Lung (tissue), 12 donors: ENCODE results near the gene TMX1. TPM values are rescaled to one million over a fixed set of nuclear protein-coding genes. Genes with fewer than 3 reads are reported as not detected.

Source experiments
- ATAC-seq: fragments of 200-7000 bp; cut with Tn5 transposase; one replicate; pipeline ENCODE4 v1.9.1; 2020; ENCODE audit warnings: moderate number of reproducible peaks; ENCODE audit not compliant: insufficient read depth, low FRiP score
- DNase-seq, 3 donors: peaks; one replicate each; pipeline ENCODE4 v3.0.0-alpha.2; 2013 to 2017
- H3K27ac ChIP-seq, 2 donors: one replicate each; pipeline ENCODE4 v1.5.1; 2013; ENCODE audit warnings: mild to moderate bottlenecking in 2 of 2, moderate library complexity in 2 of 2, control low read depth in 1 of 2, inconsistent platforms in 1 of 2, low read depth in 1 of 2, low read length in 1 of 2
- H3K27me3 ChIP-seq, 3 donors: one replicate each; pipeline ENCODE4 v1.5.1; 2013; ENCODE audit warnings: low read length in 2 of 3; ENCODE audit not compliant: control insufficient read depth in 3 of 3, insufficient read depth in 3 of 3
- H3K36me3 ChIP-seq, 4 donors: one replicate each; pipeline ENCODE4 v1.5.1; 2013; ENCODE audit warnings: low read length in 4 of 4, mild to moderate bottlenecking in 1 of 4, moderate library complexity in 1 of 4; ENCODE audit not compliant: control insufficient read depth in 4 of 4, insufficient read depth in 4 of 4
- H3K4me1 ChIP-seq, 5 donors: one replicate each; pipeline ENCODE4 v1.5.1; 2013; ENCODE audit warnings: low read length in 5 of 5, mild to moderate bottlenecking in 2 of 5, moderate library complexity in 1 of 5; ENCODE audit not compliant: control insufficient read depth in 5 of 5, insufficient read depth in 5 of 5
- H3K4me3 ChIP-seq: one replicate; pipeline ENCODE4 v1.5.1; 2013; ENCODE audit warnings: mild to moderate bottlenecking, control low read depth, moderate library complexity
- H3K9ac ChIP-seq, 2 donors: one replicate each; pipeline ENCODE4 v1.5.1; 2013; ENCODE audit warnings: low read length in 2 of 2, control low read depth in 1 of 2; ENCODE audit not compliant: insufficient read depth in 1 of 2
- H3K9me3 ChIP-seq, 4 donors: one replicate each; pipeline ENCODE4 v1.5.1; 2013; ENCODE audit warnings: low read length in 3 of 4, mild to moderate bottlenecking in 1 of 4, moderate library complexity in 1 of 4; ENCODE audit not compliant: control insufficient read depth in 4 of 4, insufficient read depth in 3 of 4
- CTCF ChIP-seq: IDR thresholded peaks from 2 replicates; pipeline ENCODE4 v1.5.1; 2012; ENCODE audit warnings: mild to moderate bottlenecking; ENCODE audit errors: control extremely low read depth, extremely low read depth
- WGBS, 2 donors: extraction: QIAGEN DNeasy Blood & Tissue Kit; methylation state at CpG; one replicate each; pipeline ENCODE4 v1.1.7; 2013; 5-methylcytosine and 5-hydroxymethylcytosine counted together
- polyA plus RNA-seq, 2 donors: library from polyadenylated mRNA; stranded (reverse); fragments of 200-250 nt; gene quantifications; one replicate each; pipeline ENCODE4 v1.2.1, GENCODE V29; 2013
- total RNA-seq, 2 donors: library from RNA; depleted of rRNA in 1 of 2; stranded (reverse); fragments of >200 nt in 1 of 2; gene quantifications; one replicate each; pipeline ENCODE4 v1.2.1, GENCODE V29; 2014 to 2021
- donor health status: control.
- donor health status: control.
- donor health status: Bipolar disorder and iron deficiency.
- donor health status: healthy.
- donor health status: DM: yes; HTN: yes; CAD: no.

Gene TMX1
- total and polyA plus RNA-seq, 4 donors, result 6.8 to 31.7 (median 26.3) TPM

DNA sequence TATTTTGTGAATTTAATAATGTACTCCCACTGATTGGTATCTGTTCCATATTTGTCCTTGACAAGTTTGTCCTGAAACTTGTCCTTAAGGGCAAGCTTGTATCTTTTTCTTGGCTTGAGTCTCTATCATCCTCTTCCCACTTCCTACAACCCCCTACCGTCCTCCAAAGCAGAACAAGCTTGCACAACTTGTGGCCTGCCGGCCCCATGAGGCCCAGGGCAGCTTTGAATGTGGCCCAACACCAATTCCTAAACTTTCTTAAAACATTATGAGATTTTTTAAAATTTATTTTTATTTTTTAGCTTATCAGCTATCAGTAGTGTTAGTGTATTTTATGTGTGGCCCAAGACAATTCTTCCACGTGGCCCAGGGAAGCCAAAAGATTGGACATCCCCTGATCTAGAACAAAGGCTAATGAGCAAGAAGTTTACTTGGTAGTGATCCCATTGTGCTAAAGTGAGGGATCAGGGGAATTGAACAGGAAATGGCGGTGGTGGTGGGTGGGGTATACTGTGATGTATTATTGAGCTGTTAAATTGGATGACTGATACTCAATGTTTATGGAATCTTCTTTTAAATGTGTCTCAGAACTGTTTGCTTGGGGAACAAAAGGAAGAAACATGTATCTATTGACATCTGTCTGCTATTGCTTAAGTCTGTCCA, 37.8 kb downstream of the TMX1 start:
- H3K4me3 ChIP-seq, result no peak overlapping the region
- no peaks in the 10 kb centered on the region for H3K4me1 ChIP-seq
- no peaks in the 10 kb centered on the region for H3K27me3 ChIP-seq
- ATAC-seq (no peak), DNase-seq (no peak)
- TF ChIP-seq CTCF, result no peak
- 54 to 77% methylated on average over 4 of the region's 4 CpGs for WGBS, 2 donors
- H3K36me3 ChIP-seq, result no peaks in the 10 kb centered on the region
- no peaks in the 10 kb centered on the region for H3K9me3 ChIP-seq
- no peak overlapping the region for H3K9ac ChIP-seq
- H3K27ac ChIP-seq, result no peak overlapping the region

GRCh38 chr14:51282517-51282916, 42.5 kb downstream of the TMX1 start:
- H3K9ac ChIP-seq, result no peak overlapping the region
- no peak overlapping the region for H3K4me3 ChIP-seq
- no peaks in the 10 kb centered on the region for H3K4me1 ChIP-seq
- H3K27ac ChIP-seq, result no peak overlapping the region
- no peak for TF ChIP-seq CTCF
- H3K36me3 ChIP-seq, result no peaks in the 10 kb centered on the region
- H3K9me3 ChIP-seq, result no peaks in the 10 kb centered on the region
- DNase-seq (no peak), ATAC-seq (no peak)
- H3K27me3 ChIP-seq, result no peaks in the 10 kb centered on the region
- 57 to 70% methylated on average over 2 of the region's 2 CpGs for WGBS, 2 donors

DNA sequence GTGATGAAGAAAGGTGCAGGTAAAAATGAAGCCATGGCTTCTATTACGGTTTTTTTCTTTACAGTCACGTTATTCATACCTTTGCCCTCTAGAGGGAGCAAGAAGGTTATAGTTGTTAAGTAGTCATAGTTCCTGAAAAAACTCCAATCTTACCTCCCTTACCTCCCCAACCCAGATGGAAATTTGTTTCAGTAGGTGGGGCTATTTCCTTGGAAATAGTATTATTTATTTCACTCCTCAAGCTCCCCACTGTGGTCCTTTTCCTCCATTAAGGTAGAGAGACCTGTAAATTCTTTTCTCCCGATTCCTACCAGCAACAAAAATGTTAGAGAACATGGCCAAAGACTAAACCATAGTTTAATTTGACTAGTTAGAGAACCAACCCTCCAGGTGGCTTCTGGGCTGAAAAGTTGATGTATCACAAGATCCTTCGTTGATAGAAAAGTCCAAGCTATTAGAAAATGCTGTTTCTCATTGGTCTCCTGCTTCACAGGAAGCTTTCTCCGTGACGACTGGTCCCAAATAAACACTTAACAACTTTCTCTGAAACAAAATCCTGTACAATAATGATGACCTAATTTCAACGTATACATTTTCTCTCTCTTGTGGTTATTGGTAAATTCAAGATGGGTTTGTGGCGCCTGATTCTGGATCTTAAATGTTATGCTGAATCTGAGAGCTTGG, 43.5 kb downstream of the TMX1 start:
- Histone ChIP-seq H3K4me3 (no peak overlapping the region), H3K9me3 (no peaks in the 10 kb centered on the region), H3K36me3 (no peaks in the 10 kb centered on the region), H3K27me3 (no peaks in the 10 kb centered on the region), H3K9ac (no peak overlapping the region), H3K27ac (no peak overlapping the region), H3K4me1 (no peaks in the 10 kb centered on the region)
- DNase-seq (peak in 2 of 3 donors; percentile 91 to 93), ATAC-seq (peak; percentile 87)
- peak; percentile 39 for TF ChIP-seq CTCF
- WGBS, 2 donors, result 60 to 63% methylated on average over 8 of the region's 8 CpGs
